ENCODE results near the gene AP4E1.

GRCh38 chr15:50925281-50925680 is 16.8 kb downstream of the AP4E1 start:
- TF ChIP-seq CTCF (optimal IDR thresholded peaks at IDR 0.05 in 1 of 3, IDR thresholded peaks at IDR 0.05 in 1 of 3, conservative IDR thresholded peaks at IDR 0.05 in 1 of 3; ENCODE audit: extremely low read depth in 1 of 3, insufficient read depth in 2 of 3, low read length in 3 of 3) (no peak), EZH2 (IDR thresholded peaks at IDR 0.05; ENCODE audit: low read length) (no peak)

Measured in keratinocyte (primary cell).